Panc1 (cell line): ENCODE results near the gene DCLRE1B. TPM values are rescaled to one million over a fixed set of nuclear protein-coding genes. Genes with fewer than 3 reads are reported as not detected.

ENCODE experiments used
- ATAC-seq: fragments of 200-7000 bp; cut with Tn5 transposase; 2 replicates; pipeline ENCODE4 v1.9.1; 2020; ENCODE audit warnings: mild to moderate bottlenecking, moderate library complexity
- BruUV-seq: library from RNA; stranded (reverse); fragments of 400-500 nt; replicated peaks from 2 replicates; lab custom pipeline; 2021; lab: Mats Ljungman, UMichigan
- CTCF ChIA-PET: fragments of 300-600 bp; sonication (Branson Sonifier 250); formaldehyde crosslinking; loops from one replicate; lab custom pipeline; 2022; ENCODE audit warnings: antibody characterized with exemption; lab: Charles Lee
- POLR2A ChIA-PET: fragments of 300-600 bp; sonication (Branson Sonifier 250); formaldehyde crosslinking; loops from one replicate; lab custom pipeline; 2022; ENCODE audit warnings: antibody characterized with exemption; lab: Charles Lee
- DNase-seq: peaks from one replicate; pipeline ENCODE4 v3.0.0-alpha.2; 2010; ENCODE audit warnings: low read depth, low spot score
- H3K27ac ChIP-seq: 2 replicates; pipeline ENCODE4 v1.5.1; 2011; ENCODE audit warnings: mild to moderate bottlenecking, low read length, inconsistent platforms
- H3K27me3 ChIP-seq: fragments of 200-500 bp; sonication (Bioruptor generic); 2 replicates; pipeline ENCODE4 v1.6.0; 2014; ENCODE audit warnings: low read length, inconsistent platforms; ENCODE audit not compliant: control insufficient read depth, insufficient read depth
- H3K36me3 ChIP-seq: fragments of 200-500 bp; sonication (Bioruptor generic); 2 replicates; pipeline ENCODE4 v1.5.1; 2014; ENCODE audit warnings: inconsistent platforms, mild to moderate bottlenecking, low read length, moderate library complexity; ENCODE audit not compliant: control insufficient read depth, insufficient read depth
- H3K4me1 ChIP-seq: 2 replicates; pipeline ENCODE4 v1.5.1; 2011; ENCODE audit warnings: inconsistent platforms, mild to moderate bottlenecking, low read length, moderate library complexity; ENCODE audit not compliant: control insufficient read depth, insufficient read depth
- H3K4me3 ChIP-seq, 2 experiments: 2 replicates each; pipeline ENCODE4 v1.5.1; 2011 to 2012; ENCODE audit warnings: low read depth in 2 of 2, low read length in 2 of 2, mild to moderate bottlenecking in 2 of 2, inconsistent platforms in 1 of 2, moderate library complexity in 1 of 2
- H3K9me3 ChIP-seq: fragments of 200-500 bp; sonication (Bioruptor generic); 2 replicates; pipeline ENCODE4 v1.5.1; 2014; ENCODE audit warnings: low read depth, mild to moderate bottlenecking, inconsistent platforms, low read length, moderate library complexity; ENCODE audit not compliant: control insufficient read depth, insufficient read depth
- POLR2AphosphoS5 ChIP-seq: IDR thresholded peaks from 2 replicates; pipeline ENCODE4 v1.6.1; 2012; ENCODE audit warnings: mild to moderate bottlenecking, low read depth, low read length, moderate library complexity
- SIN3A ChIP-seq: IDR thresholded peaks from 2 replicates; pipeline ENCODE4 v1.6.1; 2012; ENCODE audit warnings: low read depth, mild to moderate bottlenecking, low read length, moderate library complexity, borderline replicate concordance; ENCODE audit not compliant: insufficient read depth
- TCF7L2 ChIP-seq: IDR thresholded peaks from 2 replicates; pipeline ENCODE4 v1.6.1; 2011; ENCODE audit warnings: mild to moderate bottlenecking, low read depth, low read length, inconsistent platforms
- in situ Hi-C: cut with HindIII; loops from 2 replicates; pipeline ENCODE4 v1.10.0; 2016; ENCODE audit warnings: low sequenced_read_pairs, low pct_unique_long_range_greater_than_20kb
- intact Hi-C: fragments of 100-400 bp; cut with micrococcal nuclease; formaldehyde crosslinking; loops from one replicate; pipeline ENCODE4 v1.10.0; 2022; ENCODE audit not compliant: unreplicated experiment
- total RNA-seq: library from RNA; stranded (reverse); gene quantifications from one replicate; pipeline ENCODE4 v1.2.1, GENCODE V29; 2021; ENCODE audit not compliant: unreplicated experiment
- TF ChIP-seq, protein P1 (sequence below): fragments of 450-650 bp; IDR thresholded peaks from 2 replicates; pipeline ENCODE4 v1.5.1; 2017; ENCODE audit warnings: mild to moderate bottlenecking
- TF ChIP-seq, protein P2 (sequence below), 2 experiments: IDR thresholded peaks; 2 replicates each; pipeline ENCODE4 v1.6.1; 2011 to 2012; ENCODE audit warnings: low read depth in 2 of 2, control low read depth in 1 of 2, low read length in 1 of 2, mild to moderate bottlenecking in 1 of 2, moderate library complexity in 1 of 2; ENCODE audit not compliant: insufficient read depth in 1 of 2

The DCLRE1B gene
- total RNA-seq, 1 experiment from 2014 or later, result 8.6 TPM

DNA sequence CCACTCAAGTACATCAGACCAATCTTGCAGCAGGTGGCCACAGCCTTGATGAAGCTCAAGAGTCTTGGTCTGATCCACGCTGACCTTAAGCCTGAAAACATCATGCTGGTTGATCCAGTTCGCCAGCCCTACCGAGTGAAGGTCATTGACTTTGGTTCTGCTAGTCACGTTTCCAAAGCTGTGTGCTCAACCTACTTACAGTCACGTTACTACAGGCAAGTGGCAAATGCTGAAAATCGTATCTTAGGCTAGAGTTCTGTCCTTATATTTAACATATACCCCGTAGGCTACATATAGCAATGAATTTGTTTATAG is 36.1 kb downstream of the DCLRE1B start:
- no peak overlapping the region for H3K4me3 ChIP-seq
- BruUV-seq, result no TSS peak
- H3K9me3 ChIP-seq, result no peaks in the 10 kb centered on the region
- H3K4me1 ChIP-seq, result no peaks in the 10 kb centered on the region
- CTCF ChIA-PET, result no interaction called here
- in situ Hi-C loops, result no loop called here
- intact Hi-C loops, result no loop called here
- H3K27me3 ChIP-seq, result no peaks in the 10 kb centered on the region
- no peak for ATAC-seq
- no peaks in the 10 kb centered on the region; the same call in 1 of the 2 replicates for H3K36me3 ChIP-seq
- POLR2A ChIA-PET, result no interaction called here
- H3K27ac ChIP-seq, result no peak overlapping the region
- TF ChIP-seq TCF7L2, result no peak
- TF ChIP-seq, protein P1, sequence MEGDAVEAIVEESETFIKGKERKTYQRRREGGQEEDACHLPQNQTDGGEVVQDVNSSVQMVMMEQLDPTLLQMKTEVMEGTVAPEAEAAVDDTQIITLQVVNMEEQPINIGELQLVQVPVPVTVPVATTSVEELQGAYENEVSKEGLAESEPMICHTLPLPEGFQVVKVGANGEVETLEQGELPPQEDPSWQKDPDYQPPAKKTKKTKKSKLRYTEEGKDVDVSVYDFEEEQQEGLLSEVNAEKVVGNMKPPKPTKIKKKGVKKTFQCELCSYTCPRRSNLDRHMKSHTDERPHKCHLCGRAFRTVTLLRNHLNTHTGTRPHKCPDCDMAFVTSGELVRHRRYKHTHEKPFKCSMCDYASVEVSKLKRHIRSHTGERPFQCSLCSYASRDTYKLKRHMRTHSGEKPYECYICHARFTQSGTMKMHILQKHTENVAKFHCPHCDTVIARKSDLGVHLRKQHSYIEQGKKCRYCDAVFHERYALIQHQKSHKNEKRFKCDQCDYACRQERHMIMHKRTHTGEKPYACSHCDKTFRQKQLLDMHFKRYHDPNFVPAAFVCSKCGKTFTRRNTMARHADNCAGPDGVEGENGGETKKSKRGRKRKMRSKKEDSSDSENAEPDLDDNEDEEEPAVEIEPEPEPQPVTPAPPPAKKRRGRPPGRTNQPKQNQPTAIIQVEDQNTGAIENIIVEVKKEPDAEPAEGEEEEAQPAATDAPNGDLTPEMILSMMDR, result no peak
- TF ChIP-seq SIN3A, result no peak
- no peak for DNase-seq

DNA sequence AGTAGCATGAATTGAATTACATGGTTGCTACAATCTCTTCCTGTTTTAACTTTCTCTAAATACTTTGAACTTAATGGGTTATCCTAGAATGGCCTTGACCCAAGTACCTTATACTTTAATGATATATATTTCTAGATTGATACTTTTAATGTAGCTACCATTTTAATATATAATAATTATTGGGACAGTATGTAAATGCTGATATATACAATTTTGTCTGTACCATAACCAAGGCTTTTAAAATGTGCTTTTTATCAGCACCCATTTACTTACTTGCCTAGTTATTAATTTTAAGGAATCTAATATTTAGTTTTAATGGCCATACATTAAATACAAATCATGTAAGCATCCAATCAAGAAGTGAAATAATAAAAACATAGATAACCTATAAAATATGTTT is 37.4 kb downstream of the DCLRE1B start:
- Histone ChIP-seq H3K27me3 (no peaks in the 10 kb centered on the region), H3K27ac (no peak overlapping the region), H3K4me1 (no peaks in the 10 kb centered on the region), H3K4me3 (no peak overlapping the region), H3K36me3 (no peaks in the 10 kb centered on the region; the same call in 1 of the 2 replicates), H3K9me3 (no peaks in the 10 kb centered on the region)
- no TSS peak for BruUV-seq
- TF ChIP-seq POLR2AphosphoS5 (no peak), TCF7L2 (no peak), SIN3A (no peak)
- TF ChIP-seq, protein P1, result no peak
- TF ChIP-seq, protein P2, sequence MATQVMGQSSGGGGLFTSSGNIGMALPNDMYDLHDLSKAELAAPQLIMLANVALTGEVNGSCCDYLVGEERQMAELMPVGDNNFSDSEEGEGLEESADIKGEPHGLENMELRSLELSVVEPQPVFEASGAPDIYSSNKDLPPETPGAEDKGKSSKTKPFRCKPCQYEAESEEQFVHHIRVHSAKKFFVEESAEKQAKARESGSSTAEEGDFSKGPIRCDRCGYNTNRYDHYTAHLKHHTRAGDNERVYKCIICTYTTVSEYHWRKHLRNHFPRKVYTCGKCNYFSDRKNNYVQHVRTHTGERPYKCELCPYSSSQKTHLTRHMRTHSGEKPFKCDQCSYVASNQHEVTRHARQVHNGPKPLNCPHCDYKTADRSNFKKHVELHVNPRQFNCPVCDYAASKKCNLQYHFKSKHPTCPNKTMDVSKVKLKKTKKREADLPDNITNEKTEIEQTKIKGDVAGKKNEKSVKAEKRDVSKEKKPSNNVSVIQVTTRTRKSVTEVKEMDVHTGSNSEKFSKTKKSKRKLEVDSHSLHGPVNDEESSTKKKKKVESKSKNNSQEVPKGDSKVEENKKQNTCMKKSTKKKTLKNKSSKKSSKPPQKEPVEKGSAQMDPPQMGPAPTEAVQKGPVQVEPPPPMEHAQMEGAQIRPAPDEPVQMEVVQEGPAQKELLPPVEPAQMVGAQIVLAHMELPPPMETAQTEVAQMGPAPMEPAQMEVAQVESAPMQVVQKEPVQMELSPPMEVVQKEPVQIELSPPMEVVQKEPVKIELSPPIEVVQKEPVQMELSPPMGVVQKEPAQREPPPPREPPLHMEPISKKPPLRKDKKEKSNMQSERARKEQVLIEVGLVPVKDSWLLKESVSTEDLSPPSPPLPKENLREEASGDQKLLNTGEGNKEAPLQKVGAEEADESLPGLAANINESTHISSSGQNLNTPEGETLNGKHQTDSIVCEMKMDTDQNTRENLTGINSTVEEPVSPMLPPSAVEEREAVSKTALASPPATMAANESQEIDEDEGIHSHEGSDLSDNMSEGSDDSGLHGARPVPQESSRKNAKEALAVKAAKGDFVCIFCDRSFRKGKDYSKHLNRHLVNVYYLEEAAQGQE (IDR thresholded peaks at IDR 0.05; ENCODE audit: insufficient read depth in 1 of 2, low read depth in 2 of 2, low read length in 1 of 2), result no peak
- ChIA-PET POLR2A (no interaction called here), CTCF (no interaction called here)
- DNase-seq, result no peak
- intact Hi-C loops, result no loop called here
- in situ Hi-C loops, result no loop called here
- ATAC-seq, result no peak
